CD14-positive monocyte (primary cell): ENCODE measurements around the gene WDPCP. TPM values are rescaled to one million over a fixed set of nuclear protein-coding genes. Genes with fewer than 3 reads are reported as not detected.

Experiments
- DNase-seq, 3 donors: peaks; one replicate each; pipeline ENCODE4 v3.0.0-alpha.2; 2011 to 2022
- H2AFZ ChIP-seq: 2 replicates; pipeline ENCODE4 v1.6.0; 2012; ENCODE audit warnings: mild to moderate bottlenecking, low read depth, low read length, inconsistent platforms; ENCODE audit not compliant: insufficient read depth, poor library complexity, severe bottlenecking
- H3K27ac ChIP-seq, 2 donors: 1 replicate in 1 of 2; 2 replicates in 1 of 2; pipeline ENCODE4 v1.5.1; 2012 to 2013; ENCODE audit warnings: low read length in 2 of 2, control low read depth in 1 of 2, inconsistent platforms in 1 of 2, low read depth in 1 of 2, mild to moderate bottlenecking in 1 of 2
- H3K27me3 ChIP-seq, 2 donors: one replicate each; pipeline versions ENCODE4 v1.6.0 to v1.6.1; 2011 to 2013; ENCODE audit warnings: low read length in 2 of 2; ENCODE audit not compliant: control insufficient read depth in 2 of 2, insufficient read depth in 2 of 2
- H3K36me3 ChIP-seq, 2 donors: replicated peaks in 1 of 2; 1 replicate in 1 of 2; 2 replicates in 1 of 2; pipeline versions ENCODE4 v1.5.1 to v1.6.1; 2012 to 2013; ENCODE audit warnings: low read length in 2 of 2, control low read depth in 1 of 2, inconsistent platforms in 1 of 2, mild to moderate bottlenecking in 1 of 2; ENCODE audit not compliant: insufficient read depth in 2 of 2, control insufficient read depth in 1 of 2
- H3K4me1 ChIP-seq, 2 donors: 1 replicate in 1 of 2; 2 replicates in 1 of 2; pipeline versions ENCODE4 v1.5.1 to v1.6.1; 2012 to 2013; ENCODE audit warnings: low read length in 2 of 2, control low read depth in 1 of 2, inconsistent platforms in 1 of 2, mild to moderate bottlenecking in 1 of 2, moderate library complexity in 1 of 2; ENCODE audit not compliant: insufficient read depth in 2 of 2, control insufficient read depth in 1 of 2
- H3K4me2 ChIP-seq: replicated peaks from 2 replicates; pipeline ENCODE3; 2012; ENCODE audit warnings: low read length, moderate library complexity, mild to moderate bottlenecking; ENCODE audit not compliant: poor library complexity, severe bottlenecking; ENCODE audit errors: extremely low read depth
- H3K4me3 ChIP-seq, 3 experiments: fragments of 200-600 bp in 1 of 3; sonication (generic) in 1 of 3; replicated peaks in 1 of 3; 1 replicate in 2 of 3; 2 replicates in 1 of 3; pipeline ENCODE4 v1.5.1; 2011 to 2013; ENCODE audit warnings: low read length in 3 of 3, mild to moderate bottlenecking in 3 of 3, control low read depth in 2 of 3, low read depth in 2 of 3, inconsistent platforms in 1 of 3, moderate library complexity in 1 of 3
- H3K79me2 ChIP-seq: 2 replicates; pipeline ENCODE4 v1.6.0; 2012; ENCODE audit warnings: mild to moderate bottlenecking, control low read depth, inconsistent platforms, low read length, moderate library complexity; ENCODE audit not compliant: insufficient read depth
- H3K9ac ChIP-seq: 2 replicates; pipeline ENCODE4 v1.6.0; 2017; ENCODE audit warnings: low read length, mild to moderate bottlenecking; ENCODE audit not compliant: insufficient read depth, poor library complexity, severe bottlenecking
- H3K9me3 ChIP-seq, 2 donors: replicated peaks in 1 of 2; 1 replicate in 1 of 2; 2 replicates in 1 of 2; pipeline versions ENCODE4 v1.5.1 to v1.6.1; 2012 to 2013; ENCODE audit warnings: low read length in 2 of 2, control low read depth in 1 of 2; ENCODE audit not compliant: control insufficient read depth in 1 of 2, insufficient read depth in 1 of 2
- H4K20me1 ChIP-seq: 2 replicates; pipeline ENCODE4 v1.6.0; 2012; ENCODE audit warnings: mild to moderate bottlenecking, low read length, control low read depth, moderate library complexity; ENCODE audit not compliant: insufficient read depth
- H3K27ac Mint-ChIP-seq, 7 donors: one replicate each; pipeline ENCODE4 v1.8.0; 2020; ENCODE audit warnings: mild to moderate bottlenecking in 7 of 7, mixed read lengths in 7 of 7, moderate library complexity in 6 of 7, inconsistent platforms in 2 of 7
- H3K27me3 Mint-ChIP-seq, 3 donors: one replicate each; pipeline ENCODE4 v1.8.0; 2021 to 2022; ENCODE audit warnings: low read depth in 3 of 3, mild to moderate bottlenecking in 3 of 3, mixed read lengths in 3 of 3, moderate library complexity in 3 of 3, inconsistent platforms in 1 of 3
- H3K36me3 Mint-ChIP-seq, 2 donors: one replicate each; pipeline ENCODE4 v1.8.0; 2020; ENCODE audit warnings: mixed read lengths in 2 of 2, inconsistent platforms in 1 of 2, mild to moderate bottlenecking in 1 of 2
- H3K4me1 Mint-ChIP-seq: one replicate; pipeline ENCODE4 v1.8.0; 2020; ENCODE audit warnings: mild to moderate bottlenecking, mixed read lengths
- H3K4me3 Mint-ChIP-seq, 2 donors: one replicate each; pipeline ENCODE4 v1.8.0; 2020; ENCODE audit warnings: mild to moderate bottlenecking in 2 of 2, mixed read lengths in 2 of 2, moderate library complexity in 1 of 2
- H3K9me3 Mint-ChIP-seq, 7 donors: one replicate each; pipeline ENCODE4 v1.8.0; 2020 to 2022; ENCODE audit warnings: mixed read lengths in 7 of 7, mild to moderate bottlenecking in 6 of 7, moderate library complexity in 6 of 7, inconsistent platforms in 2 of 7
- CTCF ChIP-seq: fragments of 200-600 bp; IDR thresholded peaks from one replicate; pipeline ENCODE4 v1.8.0; 2022; ENCODE audit warnings: antibody characterized with exemption, mild to moderate bottlenecking
- WGBS: methylation state at CpG from one replicate; pipeline ENCODE4 v1.1.5; 2013; ENCODE audit warnings: missing lambda C conversion rate; ENCODE audit not compliant: insufficient coverage; 5-methylcytosine and 5-hydroxymethylcytosine counted together
- intact Hi-C, 2 donors: fragments of 100-400 bp; cut with micrococcal nuclease; formaldehyde crosslinking; loops; one replicate each; pipeline versions ENCODE4 v1.15.0 to v1.15.1; 2023
- polyA plus RNA-seq, 3 donors: library from polyadenylated mRNA; depleted of rRNA in 1 of 3; unstranded in 2 of 3; stranded (reverse) in 1 of 3; fragments of 300-500 nt in 2 of 3; fragments of >200 nt in 1 of 3; fragmentation: Illumina TruSeq in 2 of 3; gene quantifications; 1 replicate in 2 of 3; 2 replicates in 1 of 3; pipeline ENCODE4 v1.2.3, GENCODE V29; 2012 to 2021

WDPCP gene
- polyA plus RNA-seq, 3 donors: 3.3 to 5.2 (median 3.7) TPM

GRCh38 chr2:63347361-63347760 lies 240.9 kb downstream of the WDPCP start:
- no peak overlapping the region for H3K4me3 Mint-ChIP-seq

GRCh38 chr2:63346411-63346810 lies 241.9 kb downstream of the WDPCP start:
- no peak overlapping the region for H2AFZ ChIP-seq
- H3K4me2 ChIP-seq: no peak overlapping the region
- H3K9ac ChIP-seq: no peak overlapping the region
- H3K79me2 ChIP-seq: no peaks in the 10 kb centered on the region
- TF ChIP-seq CTCF: no peak
- intact Hi-C loops: no loop called here
- H3K4me3 ChIP-seq: no peak overlapping the region
- Mint-ChIP-seq H3K27me3 (no peaks in the 10 kb centered on the region), H3K36me3 (peaks cover 0 to 3% of the 10 kb centered on the region in 2 donors), H3K27ac (no peak overlapping the region), H3K4me1 (no peaks in the 10 kb centered on the region), H3K9me3 (peaks cover 16 to 26% (median 23%) of the 10 kb centered on the region in 7 donors), H3K4me3 (no peak overlapping the region)
- peaks cover 16 to 31% of the 10 kb centered on the region in 2 donors for H3K9me3 ChIP-seq
- no peaks in the 10 kb centered on the region for H3K27me3 ChIP-seq
- no peaks in the 10 kb centered on the region for H3K4me1 ChIP-seq
- no peak for DNase-seq
- H3K36me3 ChIP-seq: no peaks in the 10 kb centered on the region
- H3K27ac ChIP-seq: no peak overlapping the region
- no peaks in the 10 kb centered on the region for H4K20me1 ChIP-seq

More at GRCh38 chr2:63347361-63347760, 240.9 kb downstream of the WDPCP start:
- no peak overlapping the region for H3K4me3 ChIP-seq
- TF ChIP-seq CTCF: no peak
- no peak overlapping the region for H2AFZ ChIP-seq
- no peak overlapping the region for H3K27ac ChIP-seq
- peaks cover 16 to 26% (median 21%) of the 10 kb centered on the region in 7 donors for H3K9me3 Mint-ChIP-seq
- H3K4me1 Mint-ChIP-seq: no peaks in the 10 kb centered on the region
- H3K9ac ChIP-seq: no peak overlapping the region
- peaks cover 13 to 25% of the 10 kb centered on the region in 2 donors for H3K9me3 ChIP-seq
- H3K27me3 Mint-ChIP-seq: no peaks in the 10 kb centered on the region
- H3K36me3 Mint-ChIP-seq: peaks cover 3 to 7% of the 10 kb centered on the region in 2 donors
- H3K4me2 ChIP-seq: no peak overlapping the region
- H4K20me1 ChIP-seq: no peaks in the 10 kb centered on the region
- no CpG with 5 or more reads among the region's 2 CpGs for WGBS
- H3K4me1 ChIP-seq: no peaks in the 10 kb centered on the region
- no peaks in the 10 kb centered on the region for H3K27me3 ChIP-seq
- no peaks in the 10 kb centered on the region for H3K36me3 ChIP-seq
- no peak overlapping the region for H3K27ac Mint-ChIP-seq
- no peak for DNase-seq
- intact Hi-C loops: no loop called here
- no peaks in the 10 kb centered on the region for H3K79me2 ChIP-seq
